Testis (tissue), 3 donors: ENCODE measurements around the gene TMEM61. TPM values are rescaled to one million over a fixed set of nuclear protein-coding genes. Genes with fewer than 3 reads are reported as not detected.
"Not testable (repeated sequence)": the region's sequence is repeated elsewhere in the genome, so short reads cannot be mapped to it uniquely, and the experiment has no call there.

Experiments
- DNase-seq: peaks from one replicate; pipeline ENCODE4 v3.0.0-alpha.2; 2019
- H3K27ac ChIP-seq, 2 donors: fragments of 200-600 bp; sonication (generic); one replicate each; pipeline ENCODE4 v1.5.1; 2019
- H3K27me3 ChIP-seq: fragments of 200-600 bp; sonication (generic); one replicate; pipeline ENCODE4 v1.5.1; 2019
- H3K36me3 ChIP-seq: fragments of 200-600 bp; sonication (generic); one replicate; pipeline ENCODE4 v1.5.1; 2017; ENCODE audit warnings: low read depth; ENCODE audit errors: missing control alignments
- H3K4me1 ChIP-seq: fragments of 200-600 bp; sonication (generic); one replicate; pipeline ENCODE4 v1.5.1; 2019
- H3K4me3 ChIP-seq, 2 donors: fragments of 200-600 bp; sonication (generic); one replicate each; pipeline ENCODE4 v1.5.1; 2017 to 2019
- H3K9me3 ChIP-seq: fragments of 200-600 bp; sonication (generic); one replicate; pipeline ENCODE4 v1.5.1; 2017
- POLR2A ChIP-seq: fragments of 450-650 bp; IDR thresholded peaks from one replicate; pipeline ENCODE4 v1.6.1; 2017; ENCODE audit warnings: antibody characterized with exemption, mild to moderate bottlenecking, moderate library complexity
- WGBS, 2 donors: methylation state at CpG; one replicate each; pipeline ENCODE4 v1.1.5; 2018; 5-methylcytosine and 5-hydroxymethylcytosine counted together
- intact Hi-C: fragments of 100-400 bp; cut with DNase I; formaldehyde crosslinking; loops from one replicate; pipeline ENCODE4 v1.15.1; 2023; ENCODE audit warnings: low total_unique reads
- polyA plus RNA-seq: library from polyadenylated mRNA; stranded (reverse); fragments of 350-450 nt; fragmentation: Illumina TruSeq; extraction: RNeasy Lipid Tissue Mini Kit (QIAGEN cat#74804); gene quantifications from one replicate; pipeline ENCODE4 v1.2.3, GENCODE V29; 2014; ENCODE audit warnings: low read depth, low replicate concordance; ENCODE audit not compliant: insufficient read depth
- total RNA-seq, 2 donors: library from RNA; depleted of rRNA; stranded (reverse); fragments of >200 nt; gene quantifications; one replicate each; pipeline ENCODE4 v1.2.3, GENCODE V29; 2016
- TF ChIP-seq, protein P1 (sequence below), 3 experiments: fragments of 450-650 bp in 2 of 3; fragments of 200-600 bp in 1 of 3; sonication (generic) in 1 of 3; IDR thresholded peaks; one replicate each; pipeline ENCODE4 v1.5.1; 2016 to 2019; ENCODE audit warnings: antibody characterized with exemption in 3 of 3, mild to moderate bottlenecking in 2 of 3, moderate library complexity in 1 of 3

Gene TMEM61
- total and polyA plus RNA-seq, 3 donors from 2014 or later: 0.31 to 1.4 (median 1.1) TPM

DNA sequence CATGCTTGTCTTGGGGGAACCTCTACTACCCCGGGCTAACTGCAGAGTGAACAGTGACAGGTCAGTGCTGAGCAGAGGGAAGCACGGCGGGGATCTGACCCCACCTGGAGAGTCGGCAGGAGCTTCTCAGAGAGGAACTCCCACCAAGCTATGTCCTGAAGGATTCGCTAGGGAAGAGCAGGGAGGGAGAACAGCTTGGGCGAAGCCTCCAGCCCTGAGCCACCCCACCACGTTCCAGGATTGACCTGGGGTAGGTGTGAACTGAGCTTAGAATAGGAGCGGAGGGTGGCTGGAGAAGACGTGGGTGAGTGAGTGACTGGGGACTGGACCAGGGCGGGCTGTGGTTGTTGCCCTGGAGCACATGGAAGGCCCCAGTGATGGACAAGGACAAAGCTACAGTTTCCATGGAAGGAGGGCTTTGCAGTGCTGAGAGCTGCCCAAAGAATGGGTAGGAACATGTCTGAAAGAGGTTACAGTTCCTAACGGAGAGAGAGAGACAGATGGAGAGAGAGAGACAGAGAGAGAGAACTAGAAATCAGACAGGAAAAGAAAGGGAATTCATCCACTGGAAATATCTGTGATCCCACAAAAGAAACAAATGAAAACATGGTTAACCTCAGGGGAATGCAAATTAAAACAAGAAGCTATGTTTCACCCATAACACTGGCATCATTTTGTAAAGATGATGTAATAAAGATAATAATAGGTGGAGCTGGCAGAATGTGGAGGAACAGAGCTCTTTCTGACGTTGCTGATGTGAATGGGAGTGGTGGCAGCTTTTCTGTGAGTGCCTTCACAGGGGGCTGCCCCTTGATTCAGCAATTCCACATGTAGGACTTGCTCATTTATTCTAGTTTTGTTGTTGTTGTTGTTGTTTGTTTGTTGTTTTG lies 35.5 kb downstream of the TMEM61 start:
- TF ChIP-seq, protein P1, sequence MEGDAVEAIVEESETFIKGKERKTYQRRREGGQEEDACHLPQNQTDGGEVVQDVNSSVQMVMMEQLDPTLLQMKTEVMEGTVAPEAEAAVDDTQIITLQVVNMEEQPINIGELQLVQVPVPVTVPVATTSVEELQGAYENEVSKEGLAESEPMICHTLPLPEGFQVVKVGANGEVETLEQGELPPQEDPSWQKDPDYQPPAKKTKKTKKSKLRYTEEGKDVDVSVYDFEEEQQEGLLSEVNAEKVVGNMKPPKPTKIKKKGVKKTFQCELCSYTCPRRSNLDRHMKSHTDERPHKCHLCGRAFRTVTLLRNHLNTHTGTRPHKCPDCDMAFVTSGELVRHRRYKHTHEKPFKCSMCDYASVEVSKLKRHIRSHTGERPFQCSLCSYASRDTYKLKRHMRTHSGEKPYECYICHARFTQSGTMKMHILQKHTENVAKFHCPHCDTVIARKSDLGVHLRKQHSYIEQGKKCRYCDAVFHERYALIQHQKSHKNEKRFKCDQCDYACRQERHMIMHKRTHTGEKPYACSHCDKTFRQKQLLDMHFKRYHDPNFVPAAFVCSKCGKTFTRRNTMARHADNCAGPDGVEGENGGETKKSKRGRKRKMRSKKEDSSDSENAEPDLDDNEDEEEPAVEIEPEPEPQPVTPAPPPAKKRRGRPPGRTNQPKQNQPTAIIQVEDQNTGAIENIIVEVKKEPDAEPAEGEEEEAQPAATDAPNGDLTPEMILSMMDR (IDR thresholded peaks at IDR 0.05): no peak
- TF ChIP-seq POLR2A: no peak
- Histone ChIP-seq H3K36me3 (no peaks in the 10 kb centered on the region), H3K4me3 (no peak overlapping the region), H3K9me3 (no peaks in the 10 kb centered on the region), H3K27ac (no peak overlapping the region), H3K4me1 (no peaks in the 10 kb centered on the region), H3K27me3 (no peaks in the 10 kb centered on the region)
- no peak for DNase-seq
- 78 to 83% methylated on average over 12 of the region's 12 CpGs for WGBS, 2 donors
- intact Hi-C loops: no loop called here

DNA sequence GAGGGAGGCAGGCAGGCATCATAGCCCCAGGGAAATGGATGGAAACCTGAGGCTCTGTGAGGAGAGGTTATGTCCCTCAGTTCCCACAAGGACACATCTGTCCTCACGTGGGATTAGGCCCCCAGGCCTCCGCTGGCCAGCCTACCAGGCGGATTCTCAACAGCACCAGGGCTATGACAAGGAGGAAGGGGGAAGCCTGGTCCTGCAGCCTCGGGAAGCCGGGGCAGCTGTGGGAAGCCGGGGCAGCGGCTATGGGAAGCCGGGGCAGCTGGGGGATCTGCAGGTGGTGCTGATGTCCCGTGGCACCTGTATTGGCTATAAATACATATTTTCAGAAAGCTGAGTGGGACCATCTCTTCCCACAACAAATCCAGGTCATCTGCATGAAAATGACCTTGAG lies 38.0 kb downstream of the TMEM61 start:
- no peak overlapping the region for H3K4me3 ChIP-seq
- TF ChIP-seq, protein P1 (IDR thresholded peaks at IDR 0.05): no peak
- no peak for TF ChIP-seq POLR2A
- H3K9me3 ChIP-seq: no peaks in the 10 kb centered on the region
- WGBS, 2 donors: 82 to 91% methylated on average over 7 to 9 of the region's 9 CpGs
- H3K27ac ChIP-seq: no peak overlapping the region
- H3K27me3 ChIP-seq: no peaks in the 10 kb centered on the region
- H3K36me3 ChIP-seq: no peaks in the 10 kb centered on the region
- DNase-seq: no peak
- intact Hi-C loops: no loop called here
- H3K4me1 ChIP-seq: no peaks in the 10 kb centered on the region

DNA sequence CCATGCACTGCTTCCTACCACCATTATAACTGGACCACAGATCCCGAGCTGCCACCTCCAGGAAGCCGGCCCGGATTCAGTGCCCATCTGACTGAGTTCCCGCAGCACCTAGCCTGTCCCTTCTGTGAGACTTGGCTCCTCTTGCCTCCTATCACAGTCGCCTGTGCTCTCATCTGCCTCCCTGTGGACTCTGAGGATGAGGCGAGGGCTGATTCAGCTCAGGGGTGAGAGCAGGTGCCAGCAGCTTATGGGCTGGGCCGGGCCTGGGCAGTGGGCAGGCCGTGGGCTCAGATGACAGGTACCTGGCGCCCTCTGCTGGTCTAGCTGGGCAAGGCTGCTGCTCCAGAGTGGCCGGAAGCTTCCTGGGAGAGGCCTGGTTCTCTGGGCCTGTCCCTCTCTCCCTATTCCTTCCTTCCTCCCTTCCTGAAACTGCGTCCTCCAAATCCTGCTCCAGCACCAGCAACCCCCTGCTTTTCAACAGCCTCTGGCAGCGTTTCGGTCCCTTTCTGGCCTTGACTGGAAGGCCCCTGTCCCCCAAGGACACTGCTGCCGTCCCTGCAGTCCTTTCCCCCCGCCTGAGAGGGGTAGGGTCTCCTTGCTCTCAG lies 41.6 kb downstream of the TMEM61 start:
- peak; percentile 90 for DNase-seq
- Histone ChIP-seq H3K4me3 (no peak overlapping the region), H3K27me3 (no peaks in the 10 kb centered on the region), H3K9me3 (no peaks in the 10 kb centered on the region), H3K36me3 (no peaks in the 10 kb centered on the region), H3K4me1 (no peaks in the 10 kb centered on the region), H3K27ac (no peak overlapping the region)
- intact Hi-C loops: no loop called here
- TF ChIP-seq, protein P1 (IDR thresholded peaks at IDR 0.05): peak; percentile 49 to 71 (median 68)
- TF ChIP-seq POLR2A: no peak
- WGBS, 2 donors: 52 to 53% methylated on average over 9 to 15 of the region's 15 CpGs

- DNase-seq, H3K27ac ChIP-seq, H3K36me3 ChIP-seq, intact Hi-C loops, H3K27me3 ChIP-seq, H3K4me1 ChIP-seq, H3K4me3 ChIP-seq, H3K9me3 ChIP-seq: not testable (repeated sequence)
- 76 to 89% methylated on average over 9 to 10 of the region's 10 CpGs for WGBS, 2 donors
Measured at GRCh38 chr1:55024163-55024562, 43.7 kb downstream of the TMEM61 start.

- H3K36me3 ChIP-seq, H3K4me3 ChIP-seq, H3K27me3 ChIP-seq, DNase-seq, intact Hi-C loops, H3K4me1 ChIP-seq, H3K27ac ChIP-seq, H3K9me3 ChIP-seq: not testable (repeated sequence)
- 86 to 89% methylated on average over 3 of the region's 3 CpGs for WGBS, 2 donors
Measured at GRCh38 chr1:55026682-55027081, 46.3 kb downstream of the TMEM61 start.

DNA sequence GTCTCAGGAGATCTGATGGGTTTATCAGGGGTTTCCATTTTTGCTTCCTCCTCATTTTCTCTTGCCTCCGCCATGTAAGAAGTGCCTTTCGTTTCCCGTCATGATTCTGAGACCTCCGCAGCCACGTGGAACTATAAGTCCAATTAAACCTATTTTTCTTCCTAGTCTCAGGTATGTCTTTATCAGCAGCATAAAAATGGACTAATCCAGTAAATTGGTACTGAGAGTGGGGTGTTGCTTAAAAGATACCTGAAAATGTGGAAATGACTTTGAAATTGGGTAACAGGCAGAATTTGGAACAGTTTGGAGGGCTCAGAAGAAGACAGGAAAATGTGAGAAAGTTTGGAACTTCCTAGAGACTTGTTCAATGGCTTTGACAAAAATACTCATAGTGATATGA lies 50.7 kb downstream of the TMEM61 start:
- H3K9me3 ChIP-seq, H3K27ac ChIP-seq, DNase-seq, H3K4me3 ChIP-seq, intact Hi-C loops, H3K36me3 ChIP-seq, H3K27me3 ChIP-seq, H3K4me1 ChIP-seq: not testable (repeated sequence)
- 95 to 96% methylated on average over 5 of the region's 5 CpGs for WGBS, 2 donors
